GM21515 (cell line): Measurements from ENCODE around the gene IL1R1.
A peak's percentile ranks its signal among the peaks of the same experiment; 100 is the strongest.
"Not testable (repeated sequence)": the region's sequence is repeated elsewhere in the genome, so short reads cannot be mapped to it uniquely, and the experiment has no call there.

ENCODE experiments used
- ATAC-seq: cut with Tn5 transposase; IDR thresholded peaks from one replicate; pipeline ENCODE4 v1.9.1; 2021; ENCODE audit not compliant: unreplicated experiment

Gene IL1R1

GRCh38 chr2:102141970-102142828, at the start of gene IL1R1:
IL1R1 (plus strand) TSS chr2:102142746; CDS start chr2:102157725, 14,979 bp downstream.
- no peak for ATAC-seq

GRCh38 chr2:102093662-102094061, 48.9 kb upstream of the IL1R1 start:
- ATAC-seq, result no peak

- no peak for ATAC-seq
These were observed 47.6 kb upstream of the IL1R1 start for GRCh38 chr2:102094917-102095316.

GRCh38 chr2:102096103-102096502, 46.4 kb upstream of the IL1R1 start:
- ATAC-seq, result no peak

- no peak for ATAC-seq
These were observed 43.8 kb upstream of the IL1R1 start for GRCh38 chr2:102098756-102099155.

GRCh38 chr2:102099536-102100298, 42.8 kb upstream of the IL1R1 start:
- ATAC-seq, result no peak

GRCh38 chr2:102100371-102101096, 42.0 kb upstream of the IL1R1 start:
- no peak for ATAC-seq

GRCh38 chr2:102101097-102101848, 41.3 kb upstream of the IL1R1 start:
- ATAC-seq, result no peak

GRCh38 chr2:102101849-102102635, 40.5 kb upstream of the IL1R1 start:
- ATAC-seq, result no peak

GRCh38 chr2:102102636-102102948, 40.0 kb upstream of the IL1R1 start:
- ATAC-seq, result not testable (repeated sequence)

GRCh38 chr2:102103284-102103683, 39.3 kb upstream of the IL1R1 start:
- ATAC-seq, result no peak

- peak; percentile 73 for ATAC-seq
These were observed 38.3 kb upstream of the IL1R1 start for GRCh38 chr2:102103992-102104871.

GRCh38 chr2:102106133-102106556, 36.4 kb upstream of the IL1R1 start:
- ATAC-seq, result no peak

GRCh38 chr2:102106813-102107740, 35.5 kb upstream of the IL1R1 start:
- ATAC-seq, result not testable (repeated sequence)

GRCh38 chr2:102107741-102108070, 34.8 kb upstream of the IL1R1 start:
- ATAC-seq, result no peak

GRCh38 chr2:102109016-102109415, 33.5 kb upstream of the IL1R1 start:
- no peak for ATAC-seq

- ATAC-seq, result no peak
These were observed 32.4 kb upstream of the IL1R1 start for GRCh38 chr2:102110171-102110570.
